NOMO-1 treated with dmso at 0.1 percent for 144 hours (cell line): ENCODE measurements around the gene FAT4.
A peak's percentile ranks its signal among the peaks of the same experiment; 100 is the strongest.

Experiments used
- DNase-seq: peaks from one replicate; lab custom pipeline; 2025; ENCODE audit not compliant: unreplicated experiment; lab: John Stamatoyannopoulos, UW

FAT4 gene, protein sequence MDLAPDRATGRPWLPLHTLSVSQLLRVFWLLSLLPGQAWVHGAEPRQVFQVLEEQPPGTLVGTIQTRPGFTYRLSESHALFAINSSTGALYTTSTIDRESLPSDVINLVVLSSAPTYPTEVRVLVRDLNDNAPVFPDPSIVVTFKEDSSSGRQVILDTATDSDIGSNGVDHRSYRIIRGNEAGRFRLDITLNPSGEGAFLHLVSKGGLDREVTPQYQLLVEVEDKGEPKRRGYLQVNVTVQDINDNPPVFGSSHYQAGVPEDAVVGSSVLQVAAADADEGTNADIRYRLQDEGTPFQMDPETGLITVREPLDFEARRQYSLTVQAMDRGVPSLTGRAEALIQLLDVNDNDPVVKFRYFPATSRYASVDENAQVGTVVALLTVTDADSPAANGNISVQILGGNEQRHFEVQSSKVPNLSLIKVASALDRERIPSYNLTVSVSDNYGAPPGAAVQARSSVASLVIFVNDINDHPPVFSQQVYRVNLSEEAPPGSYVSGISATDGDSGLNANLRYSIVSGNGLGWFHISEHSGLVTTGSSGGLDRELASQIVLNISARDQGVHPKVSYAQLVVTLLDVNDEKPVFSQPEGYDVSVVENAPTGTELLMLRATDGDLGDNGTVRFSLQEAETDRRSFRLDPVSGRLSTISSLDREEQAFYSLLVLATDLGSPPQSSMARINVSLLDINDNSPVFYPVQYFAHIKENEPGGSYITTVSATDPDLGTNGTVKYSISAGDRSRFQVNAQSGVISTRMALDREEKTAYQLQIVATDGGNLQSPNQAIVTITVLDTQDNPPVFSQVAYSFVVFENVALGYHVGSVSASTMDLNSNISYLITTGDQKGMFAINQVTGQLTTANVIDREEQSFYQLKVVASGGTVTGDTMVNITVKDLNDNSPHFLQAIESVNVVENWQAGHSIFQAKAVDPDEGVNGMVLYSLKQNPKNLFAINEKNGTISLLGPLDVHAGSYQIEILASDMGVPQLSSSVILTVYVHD (N-terminal part only)

DNA sequence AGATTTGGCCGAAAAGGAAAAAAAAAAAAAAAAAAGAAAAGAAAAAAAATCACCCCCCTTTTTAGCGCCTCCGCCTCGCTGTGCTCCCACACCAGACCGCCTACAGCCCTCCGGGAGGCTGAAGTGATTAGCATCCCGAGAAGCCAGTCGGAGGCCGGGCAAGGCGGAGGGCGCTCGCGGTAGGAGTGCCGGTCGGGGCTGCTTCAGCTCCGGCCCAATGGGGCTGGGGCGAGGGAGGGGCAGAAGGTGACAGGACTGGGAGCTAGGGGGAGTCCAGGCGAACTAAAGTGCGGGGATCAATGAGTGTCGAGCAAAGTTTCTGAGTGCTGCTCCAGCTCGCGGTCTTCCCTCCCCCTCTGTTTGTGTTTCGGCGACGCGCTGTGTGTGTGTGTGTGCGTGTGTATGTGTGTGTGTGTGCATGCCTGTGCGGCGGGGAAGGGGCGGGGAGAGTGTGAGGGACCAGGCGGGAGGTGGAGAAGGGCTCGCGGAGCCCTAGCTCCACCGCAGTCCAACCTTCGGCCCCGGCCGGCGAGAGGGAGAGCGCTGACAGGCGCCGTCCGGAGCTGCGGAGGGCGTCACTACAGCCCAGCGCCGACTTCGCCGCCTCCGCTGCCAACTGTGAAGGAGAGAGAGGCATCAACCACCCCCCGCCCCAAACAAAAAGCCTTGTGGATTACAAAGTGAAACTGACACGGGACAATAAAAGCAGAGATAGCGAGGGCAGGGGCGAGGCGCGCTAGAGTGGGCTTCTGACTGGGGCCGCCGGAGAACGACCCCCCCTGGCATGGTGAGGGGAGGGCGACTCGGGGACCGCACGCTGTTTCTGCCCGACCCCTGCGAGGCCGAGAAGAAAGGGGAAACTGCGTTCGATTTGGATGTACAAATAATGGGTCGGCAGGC, at the start of gene FAT4:
TSS of gene FAT4 (plus strand) at position 280 of the 900 bp plus-strand sequence. CDS start 1,457 bp downstream, outside the sequence.
- peak; percentile 52 for DNase-seq

DNA sequence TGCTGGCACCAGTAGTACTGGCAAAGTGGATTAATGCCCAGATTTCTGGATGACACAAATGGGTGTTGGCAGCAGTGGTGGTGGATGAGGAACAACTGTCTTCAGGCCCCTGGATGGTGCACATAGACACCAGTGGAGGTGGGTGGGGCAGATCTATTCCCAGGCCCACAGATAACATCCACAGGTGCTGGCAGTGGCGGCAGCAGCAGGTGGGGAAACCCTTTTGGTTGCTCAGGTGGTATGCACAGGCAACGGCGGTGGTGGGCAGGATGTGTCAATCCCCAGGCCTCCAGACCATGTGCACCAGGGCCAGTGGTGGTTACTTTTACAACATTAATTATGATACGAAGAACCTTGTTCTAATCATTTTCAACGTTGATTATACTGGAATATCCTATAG, 48.9 kb upstream of the FAT4 start:
- no peak for DNase-seq

DNA sequence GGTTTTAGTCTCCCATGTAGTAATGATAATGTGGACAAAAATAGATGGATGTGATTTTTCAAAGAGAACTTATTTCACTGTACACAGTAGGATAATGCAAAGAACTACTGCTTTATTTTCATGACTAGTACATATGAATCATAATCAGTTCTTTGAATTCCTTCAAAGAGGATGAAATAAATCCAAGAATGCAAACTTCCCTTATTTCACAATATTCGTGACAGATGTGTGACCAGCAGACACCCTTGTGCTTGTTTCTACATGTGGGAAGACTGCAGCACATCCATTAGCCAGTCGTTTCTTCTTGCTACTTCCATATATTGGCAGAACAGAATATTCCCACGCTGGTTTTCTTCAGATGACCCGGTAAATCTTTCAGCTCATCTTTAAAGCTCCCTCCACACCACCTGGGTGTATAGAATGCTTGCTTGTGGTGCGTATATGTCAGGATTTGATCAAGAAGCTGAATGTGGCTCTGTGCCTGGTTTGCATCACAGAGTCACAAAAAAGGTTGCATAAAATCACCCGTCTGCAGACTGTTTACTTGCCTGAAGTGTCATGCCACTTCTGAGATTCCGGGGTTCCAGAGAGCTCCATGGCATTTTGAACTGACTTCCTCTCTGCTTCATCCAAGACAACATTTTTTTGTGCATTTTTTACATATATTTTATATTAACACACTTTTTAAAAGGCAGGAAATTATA, 47.7 kb upstream of the FAT4 start:
- no peak for DNase-seq

DNA sequence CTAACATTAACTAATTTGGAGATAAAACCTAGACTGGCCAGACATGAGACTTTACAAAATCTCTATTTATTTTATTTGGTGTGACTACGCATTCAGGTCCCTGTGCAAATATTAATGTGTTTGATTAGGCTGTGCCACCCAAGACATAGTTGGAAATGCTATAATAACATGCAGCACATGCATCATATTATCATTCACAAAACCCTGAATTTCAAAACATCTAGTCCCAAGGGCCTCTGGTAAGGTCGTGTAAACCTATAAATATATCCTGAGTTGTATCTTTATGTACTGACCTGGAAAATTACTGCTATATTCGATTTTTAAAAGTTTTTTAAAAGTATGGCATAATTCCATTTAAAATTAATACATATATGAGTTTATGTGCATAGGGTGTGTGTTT, 47.1 kb upstream of the FAT4 start:
- DNase-seq, result no peak

DNA sequence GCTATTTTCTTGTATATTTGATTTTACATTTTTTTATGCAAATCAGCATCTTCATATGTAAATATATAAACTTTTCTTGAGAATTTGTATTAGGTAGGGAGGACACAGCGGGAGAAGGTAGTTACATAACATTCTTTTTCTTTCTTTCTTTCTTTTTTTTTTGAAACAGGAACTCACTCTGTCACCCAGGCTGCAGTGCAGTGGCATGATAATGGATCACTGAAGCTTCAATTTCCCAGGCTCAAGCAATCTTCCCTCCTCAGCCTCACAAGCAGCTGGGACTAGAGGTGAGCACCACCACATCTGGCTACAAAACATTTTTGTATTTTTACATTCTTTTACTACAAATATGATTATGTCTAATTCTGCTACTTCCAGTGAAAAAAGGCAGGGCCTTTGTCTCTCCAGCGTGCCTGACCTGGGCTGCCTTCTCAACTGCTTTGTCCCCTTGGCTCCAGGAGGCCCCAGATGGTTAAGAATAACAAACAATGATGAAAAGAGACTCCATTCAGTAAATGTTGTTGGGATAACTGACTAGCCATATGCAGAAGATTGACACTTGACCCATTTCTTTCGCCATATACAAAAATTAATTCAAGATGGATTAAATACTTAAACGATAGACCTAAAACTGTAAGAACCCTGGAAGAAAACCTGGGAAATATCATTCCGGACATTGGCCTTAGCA, 46.5 kb upstream of the FAT4 start:
- no peak for DNase-seq

DNA sequence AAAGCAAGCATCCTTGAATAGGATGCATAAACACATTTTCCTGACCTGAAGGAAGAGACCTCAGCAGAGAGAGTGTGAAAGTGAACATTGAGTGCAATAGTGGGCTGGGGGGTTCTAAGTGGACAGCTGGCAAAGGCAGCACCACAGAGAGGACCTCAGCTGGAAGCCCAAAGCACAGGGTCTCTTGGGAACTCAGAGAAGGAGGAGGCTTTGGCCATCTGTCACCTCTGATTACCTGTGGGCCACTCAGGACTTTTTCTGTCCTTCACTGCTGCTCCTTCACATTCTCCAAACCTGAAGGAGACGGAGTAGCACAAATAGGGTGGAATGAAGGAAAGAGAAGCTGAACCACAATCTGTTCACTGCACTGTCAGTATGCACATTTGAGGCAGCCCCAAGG, 37.9 kb upstream of the FAT4 start:
- DNase-seq, result no peak

DNA sequence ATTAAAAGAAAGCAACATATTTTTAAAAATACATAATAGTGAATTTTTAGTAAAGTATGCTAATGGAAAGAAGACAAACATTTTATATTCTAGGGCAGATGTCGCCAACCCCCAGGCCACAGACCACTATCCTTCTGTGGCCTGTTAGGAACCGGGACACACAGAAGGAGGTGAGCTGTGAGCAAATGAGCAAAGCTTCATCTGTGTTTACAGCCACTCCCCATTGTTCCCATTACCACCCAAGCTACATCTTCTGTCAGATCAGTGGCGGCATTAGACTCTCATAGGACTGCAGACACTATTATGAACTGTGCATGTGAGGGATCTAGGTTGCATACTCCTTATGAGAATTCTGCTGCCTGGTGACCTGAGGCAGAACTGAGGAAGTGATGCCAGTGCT, 37.0 kb upstream of the FAT4 start:
- DNase-seq, result no peak

DNA sequence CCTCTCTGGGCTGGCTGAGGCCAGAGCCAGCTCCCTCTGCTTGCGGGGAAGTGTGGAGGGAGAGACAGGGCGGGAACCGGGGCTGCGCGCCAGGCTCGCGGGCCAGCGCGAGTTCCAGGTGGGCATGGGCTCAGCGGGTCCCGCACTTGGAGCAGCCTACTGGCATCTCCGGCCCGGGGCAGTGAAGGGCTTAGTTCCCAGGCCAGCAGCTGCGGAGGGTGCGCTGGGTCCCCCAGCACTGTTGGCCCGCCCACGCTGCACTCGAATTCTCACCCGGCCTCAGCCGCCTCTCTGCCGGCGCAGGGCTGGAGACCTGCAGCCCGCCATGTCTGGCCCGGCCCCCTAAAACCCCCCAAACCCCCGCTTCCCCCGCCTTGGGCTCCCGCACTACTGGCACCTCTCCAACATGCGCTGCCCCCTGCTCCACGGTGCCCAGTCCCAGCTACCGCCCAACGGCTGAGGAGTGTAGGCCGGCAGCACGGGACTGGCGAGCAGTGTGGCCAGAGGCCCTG, 33.8 kb upstream of the FAT4 start:
- no peak for DNase-seq

DNA sequence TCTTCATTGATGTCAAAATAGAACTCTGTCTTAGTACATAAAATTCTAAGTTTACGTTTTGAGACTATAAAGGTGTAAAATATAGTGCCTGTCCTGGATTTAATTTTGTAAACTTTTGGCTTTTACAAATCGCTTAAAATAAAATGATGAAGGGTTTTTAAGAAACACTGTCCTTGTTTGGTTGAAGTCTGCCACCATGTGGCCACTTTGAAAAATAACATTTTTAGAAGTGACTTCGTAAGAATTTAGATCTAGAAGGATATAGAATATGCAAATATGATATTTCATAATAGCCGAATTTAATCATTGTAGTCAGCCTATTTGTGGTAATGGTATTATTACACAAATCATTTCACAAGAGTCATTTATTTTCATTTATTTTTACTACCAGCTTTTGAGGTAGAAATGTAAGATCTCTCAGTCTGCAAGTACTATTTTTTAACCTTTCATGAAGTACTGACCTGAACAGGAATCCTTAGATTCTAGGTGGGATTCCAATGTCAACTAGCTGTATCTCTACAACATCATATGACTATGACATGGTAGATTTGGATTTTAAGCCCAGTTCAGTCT, 31.0 kb upstream of the FAT4 start:
- no peak for DNase-seq

DNA sequence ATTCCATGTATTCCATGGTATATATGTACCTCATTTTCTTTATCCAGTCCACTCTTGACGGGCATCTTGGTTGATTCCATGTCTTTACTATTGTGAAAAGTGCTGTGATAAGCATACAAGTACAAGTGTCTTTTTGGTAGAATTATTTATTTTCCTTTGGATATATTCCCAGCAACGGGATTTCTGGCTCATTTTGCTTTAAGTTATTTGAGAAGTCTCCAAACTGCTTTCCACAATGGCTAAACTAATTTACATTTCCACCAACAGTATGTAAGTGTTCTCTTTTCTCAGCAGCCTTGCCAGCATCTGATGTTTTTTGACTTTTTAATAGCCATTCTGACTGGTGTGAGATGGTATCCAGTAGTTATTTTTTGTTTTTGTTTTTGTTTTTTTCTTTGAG, 17.6 kb upstream of the FAT4 start:
- no peak for DNase-seq

DNA sequence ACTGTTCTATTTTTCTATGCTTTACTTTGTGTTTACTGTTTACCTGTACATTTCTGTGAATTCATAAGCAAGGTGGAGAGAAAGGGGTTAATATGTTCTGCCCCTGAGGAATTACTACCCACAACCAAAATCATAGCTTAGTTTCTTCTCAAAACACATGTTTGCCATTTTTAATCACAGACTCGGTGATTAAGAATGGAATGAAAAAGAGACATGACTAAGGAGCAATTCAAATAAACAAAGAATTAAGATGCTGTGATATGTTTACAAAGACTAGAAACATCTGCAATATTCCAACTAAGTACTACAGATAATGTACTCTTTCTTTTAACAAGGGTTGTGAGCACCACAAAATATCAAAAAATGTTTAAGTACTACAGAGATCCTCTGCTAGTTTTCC, 11.7 kb upstream of the FAT4 start:
- no peak for DNase-seq

DNA sequence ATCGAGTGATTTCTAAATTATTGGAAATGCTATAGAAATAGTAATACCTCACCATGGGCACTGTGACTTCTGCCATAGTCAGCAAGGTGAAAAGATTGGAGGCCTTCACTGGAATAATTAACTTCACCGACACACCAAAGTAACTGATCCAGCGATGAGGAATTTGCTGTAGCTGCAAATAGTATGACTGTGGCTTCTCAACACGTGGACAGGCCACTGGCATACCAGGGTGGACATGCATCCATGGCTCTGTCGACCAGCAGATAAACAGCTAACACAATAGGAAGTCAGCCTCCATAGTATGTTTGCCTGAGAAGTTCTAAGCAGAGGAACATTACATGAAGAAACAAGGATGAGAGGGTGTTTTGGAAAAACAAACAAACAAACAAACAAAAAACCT, 10.9 kb upstream of the FAT4 start:
- DNase-seq, result no peak

DNA sequence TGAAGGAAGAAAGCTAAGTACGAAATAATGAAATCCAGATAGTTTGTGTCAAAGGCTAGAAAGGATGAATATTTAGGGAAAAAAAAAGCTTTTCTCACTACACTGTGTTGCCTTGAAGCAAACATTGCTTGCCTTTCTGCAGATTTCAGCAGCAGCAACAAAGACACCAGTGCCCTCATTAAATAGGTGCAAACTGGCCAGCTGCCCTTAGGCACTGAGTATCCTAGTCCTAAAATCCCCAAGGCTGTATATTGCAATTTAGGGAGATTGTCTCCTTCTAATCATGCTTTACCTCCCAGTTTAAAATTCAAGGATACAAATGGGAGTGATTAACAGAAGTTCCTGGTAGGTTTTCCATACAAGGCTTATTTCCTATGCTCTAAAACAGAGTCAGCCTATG, 8.6 kb upstream of the FAT4 start:
- no peak for DNase-seq

DNA sequence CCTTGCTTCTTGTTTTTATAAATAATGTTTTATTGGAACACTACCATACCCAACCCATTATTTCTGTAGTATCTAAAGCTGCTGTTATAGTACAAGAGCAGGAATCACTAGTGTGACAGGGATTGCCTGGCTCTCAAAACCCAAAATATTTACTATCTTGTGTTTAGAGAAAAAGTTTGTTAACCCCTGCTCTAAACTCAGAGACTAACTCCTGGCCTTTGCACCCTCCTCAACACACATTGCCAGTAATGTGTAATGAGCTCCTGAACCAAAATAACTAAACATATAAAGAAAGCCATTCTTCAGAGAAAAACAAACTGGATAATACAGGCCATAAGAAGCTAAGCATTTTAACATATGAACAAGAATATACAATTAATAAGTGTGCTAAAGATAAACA, 8.2 kb upstream of the FAT4 start:
- no peak for DNase-seq

DNA sequence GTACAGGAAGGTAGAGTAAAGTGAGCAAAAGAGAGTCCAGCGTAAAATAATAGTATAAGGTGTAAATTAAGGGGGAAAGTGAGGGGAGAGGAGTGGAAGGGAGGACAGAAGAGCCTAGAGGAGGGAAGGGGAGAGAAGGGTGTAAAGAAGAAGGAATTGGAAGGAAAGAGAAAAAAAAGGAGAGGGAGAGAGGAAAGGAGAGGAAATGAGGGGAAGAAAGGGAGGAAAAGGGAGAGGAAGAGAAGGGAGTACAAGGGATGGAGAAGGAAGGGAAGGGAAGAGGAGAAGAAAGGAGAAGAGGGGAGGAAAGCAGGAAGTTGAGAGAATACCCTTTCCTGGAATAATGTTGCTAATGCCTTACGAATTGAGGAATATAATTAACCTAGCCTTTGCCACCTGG, 3.3 kb upstream of the FAT4 start:
- DNase-seq, result no peak

DNA sequence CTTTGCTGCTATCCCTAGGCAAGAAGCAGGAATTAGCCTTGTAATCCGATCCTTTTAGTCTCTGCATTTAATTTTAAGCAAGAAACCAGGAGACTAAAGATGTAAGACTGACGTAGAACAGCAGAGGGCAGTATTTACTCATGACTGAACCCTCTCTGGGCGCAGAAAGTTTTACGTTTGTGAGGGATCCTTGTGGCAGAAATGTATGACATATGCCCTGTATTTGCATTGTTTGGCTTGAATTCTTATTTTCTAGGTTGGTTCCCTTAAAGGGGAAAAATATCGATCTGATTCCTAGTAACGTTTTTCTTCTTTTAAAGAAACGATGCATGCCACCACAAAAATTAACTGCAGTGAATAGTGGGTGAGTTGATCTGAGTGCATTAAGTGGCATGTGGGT, 1.3 kb upstream of the FAT4 start:
- DNase-seq, result peak; percentile 2

DNA sequence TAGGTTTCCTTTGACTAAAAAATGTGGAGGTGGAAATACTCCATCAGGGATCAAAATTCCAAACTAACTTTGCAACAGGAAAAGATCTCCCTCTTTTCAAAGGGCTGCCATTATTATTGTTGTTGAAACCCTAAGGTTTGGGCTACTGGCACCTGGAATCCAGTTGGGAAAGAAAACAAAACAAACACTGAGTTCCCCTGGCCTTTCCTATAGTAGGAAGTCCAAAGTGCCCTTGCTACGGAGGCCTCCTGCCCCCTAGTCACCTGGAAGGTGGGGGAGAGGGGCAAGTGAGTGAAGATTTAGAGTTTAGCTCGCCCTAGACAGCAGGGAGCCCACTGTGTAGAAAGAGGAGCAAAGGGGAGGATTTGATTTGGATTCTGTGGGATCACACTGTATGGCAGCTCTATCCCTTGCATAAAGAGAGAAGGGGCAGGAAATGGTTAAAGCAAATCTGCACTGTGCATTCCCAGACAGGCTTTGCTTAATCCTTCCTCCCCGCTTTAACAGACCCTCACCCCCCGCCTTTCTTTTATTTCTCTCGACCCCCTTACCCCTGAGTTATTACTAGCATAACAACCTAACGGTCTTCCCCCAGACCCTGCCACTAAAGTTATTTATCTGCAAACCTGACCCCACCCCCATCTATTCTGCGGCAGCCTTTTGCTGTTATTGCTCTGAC, 627 bp upstream of the FAT4 start:
- no peak for DNase-seq

DNA sequence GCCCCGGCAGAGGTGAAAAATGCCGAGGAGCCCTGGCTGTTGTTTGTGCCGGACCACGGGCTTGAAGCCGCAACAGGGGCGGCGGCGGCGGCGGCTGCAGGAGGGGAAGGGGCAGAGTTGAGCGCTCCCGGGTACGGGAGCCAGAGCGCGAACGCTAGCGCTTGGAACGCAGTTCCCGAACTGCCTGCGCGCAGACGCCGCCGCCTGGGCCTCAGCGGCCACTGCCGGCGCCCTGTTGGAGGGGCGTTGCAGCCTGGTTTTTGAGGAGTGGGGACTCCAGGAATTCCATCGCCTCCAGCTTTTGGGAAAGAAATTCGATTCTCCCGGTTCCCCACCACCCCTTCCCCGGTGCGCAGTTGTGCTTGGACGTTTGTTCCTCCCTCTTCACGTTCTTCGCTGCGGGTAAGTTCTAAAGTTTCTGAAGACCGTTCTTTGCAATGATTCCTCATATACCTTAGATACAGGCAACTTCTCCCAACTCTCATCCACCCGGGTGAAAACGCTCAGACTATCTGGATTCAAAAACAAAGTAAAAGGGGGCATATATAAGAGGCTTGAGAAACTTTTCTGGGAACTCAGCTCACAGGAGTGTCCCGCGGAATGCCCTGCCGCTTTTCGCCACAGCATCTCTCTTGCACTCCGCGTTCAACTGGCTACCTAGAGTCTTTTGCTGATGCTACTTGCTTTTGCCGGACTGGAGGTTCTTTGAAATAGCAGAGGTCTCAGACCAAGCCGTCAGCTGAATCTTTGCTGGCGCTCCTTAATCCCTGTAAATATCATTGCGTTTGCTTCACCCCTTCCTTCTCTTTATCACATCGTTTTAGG, 1.0 kb downstream of the FAT4 start:
- no peak for DNase-seq
